Measurements from ENCODE around the gene RAI14.

RAI14 gene

DNA sequence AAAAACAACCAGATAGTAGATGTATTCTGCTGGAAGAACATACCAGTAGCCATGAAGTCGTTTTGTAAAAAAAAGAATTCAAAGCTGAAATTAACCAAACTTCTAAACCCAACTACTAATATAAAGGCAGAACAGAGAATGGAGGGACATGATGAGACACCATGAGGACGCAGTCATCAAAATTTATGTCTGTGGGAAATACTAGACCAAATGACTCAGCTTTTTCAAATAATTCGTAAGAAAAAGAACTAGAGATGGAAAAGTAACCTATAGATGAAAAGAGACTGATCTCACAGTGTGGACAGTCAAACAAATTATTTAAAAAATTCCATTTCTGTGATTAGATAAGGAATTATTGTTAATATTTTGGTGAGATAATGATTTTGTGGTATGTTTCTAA is 193.1 kb downstream of the RAI14 start:
- no CpG with 5 or more reads among the region's 3 CpGs for WGBS, 2 experiments (ENCODE audit: insufficient coverage in 2 of 2)
- Histone ChIP-seq H3K4me1 (ENCODE audit: control insufficient read depth, insufficient read depth, low read length, poor library complexity, severe bottlenecking) (no peaks in the 10 kb centered on the region), H3K36me3 (ENCODE audit: control insufficient read depth, insufficient read depth, low read length) (no peaks in the 10 kb centered on the region), H3K27ac (ENCODE audit: low read depth, low read length, severe bottlenecking) (no peak overlapping the region), H3K9me3 (ENCODE audit: control insufficient read depth, low read length) (no peaks in the 10 kb centered on the region), H3K4me3 (ENCODE audit: extremely low read depth, insufficient read depth, low read length, poor library complexity, severe bottlenecking) (no peak overlapping the region)

GRCh38 chr5:34854459-34855174 is 198.5 kb downstream of the RAI14 start:
- no peaks in the 10 kb centered on the region for H3K9me3 ChIP-seq (ENCODE audit: control insufficient read depth, low read length)
- no peaks in the 10 kb centered on the region for H3K36me3 ChIP-seq (ENCODE audit: control insufficient read depth, insufficient read depth, low read length)
- no peak overlapping the region for H3K4me3 ChIP-seq (ENCODE audit: extremely low read depth, insufficient read depth, low read length, poor library complexity, severe bottlenecking)
- no peak overlapping the region for H3K27ac ChIP-seq (ENCODE audit: low read depth, low read length, severe bottlenecking)
- whole genome bisulfite sequencing, 2 experiments (ENCODE audit: insufficient coverage in 2 of 2) = 68% methylated on average over 2 to 3 of the region's 4 CpGs
- H3K4me1 ChIP-seq (ENCODE audit: control insufficient read depth, insufficient read depth, low read length, poor library complexity, severe bottlenecking) = no peaks in the 10 kb centered on the region

GRCh38 chr5:34857161-34857560 is 201.0 kb downstream of the RAI14 start:
- WGBS, 2 experiments (ENCODE audit: insufficient coverage in 2 of 2) = 96 to 100% methylated on average over 1 to 2 of the region's 3 CpGs
- Histone ChIP-seq H3K4me1 (ENCODE audit: control insufficient read depth, insufficient read depth, low read length, poor library complexity, severe bottlenecking) (no peaks in the 10 kb centered on the region), H3K4me3 (ENCODE audit: extremely low read depth, insufficient read depth, low read length, poor library complexity, severe bottlenecking) (no peak overlapping the region), H3K36me3 (ENCODE audit: control insufficient read depth, insufficient read depth, low read length) (no peaks in the 10 kb centered on the region), H3K9me3 (ENCODE audit: control insufficient read depth, low read length) (no peaks in the 10 kb centered on the region), H3K27ac (ENCODE audit: low read depth, low read length, severe bottlenecking) (no peak overlapping the region)

DNA sequence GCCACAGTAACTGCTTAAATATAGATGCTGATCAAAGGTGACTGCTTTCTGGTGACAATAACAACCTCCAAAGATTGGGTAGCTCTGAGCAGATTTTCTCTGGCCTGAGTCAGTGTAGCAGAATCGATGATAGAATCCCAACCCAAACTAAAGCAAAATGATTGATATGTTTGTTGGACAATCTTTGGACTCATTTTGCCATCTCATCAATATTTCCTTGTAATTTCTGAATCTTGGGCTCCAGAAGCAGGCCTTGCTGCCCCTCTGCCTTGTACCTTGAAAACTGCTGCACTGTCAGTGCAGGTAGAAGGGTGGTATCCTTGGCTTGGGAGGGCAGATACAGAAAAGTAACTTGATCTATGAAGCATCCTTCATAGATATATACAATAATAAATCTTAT is 201.8 kb downstream of the RAI14 start:
- no peaks in the 10 kb centered on the region for H3K36me3 ChIP-seq (ENCODE audit: control insufficient read depth, insufficient read depth, low read length)
- no CpG with 5 or more reads among the region's 1 CpG for WGBS, 2 experiments (ENCODE audit: insufficient coverage in 2 of 2)
- no peaks in the 10 kb centered on the region for H3K4me1 ChIP-seq (ENCODE audit: control insufficient read depth, insufficient read depth, low read length, poor library complexity, severe bottlenecking)
- H3K4me3 ChIP-seq (ENCODE audit: extremely low read depth, insufficient read depth, low read length, poor library complexity, severe bottlenecking) = no peak overlapping the region
- no peaks in the 10 kb centered on the region for H3K9me3 ChIP-seq (ENCODE audit: control insufficient read depth, low read length)
- no peak overlapping the region for H3K27ac ChIP-seq (ENCODE audit: low read depth, low read length, severe bottlenecking)

GRCh38 chr5:34858790-34859189 is 202.7 kb downstream of the RAI14 start:
- Histone ChIP-seq H3K27ac (ENCODE audit: low read depth, low read length, severe bottlenecking) (no peak overlapping the region), H3K36me3 (ENCODE audit: control insufficient read depth, insufficient read depth, low read length) (no peaks in the 10 kb centered on the region), H3K4me3 (ENCODE audit: extremely low read depth, insufficient read depth, low read length, poor library complexity, severe bottlenecking) (no peak overlapping the region), H3K4me1 (ENCODE audit: control insufficient read depth, insufficient read depth, low read length, poor library complexity, severe bottlenecking) (no peaks in the 10 kb centered on the region), H3K9me3 (ENCODE audit: control insufficient read depth, low read length) (no peaks in the 10 kb centered on the region)
- WGBS, 2 experiments (ENCODE audit: insufficient coverage in 2 of 2) = 42 to 56% methylated on average over 1 of the region's 2 CpGs

DNA sequence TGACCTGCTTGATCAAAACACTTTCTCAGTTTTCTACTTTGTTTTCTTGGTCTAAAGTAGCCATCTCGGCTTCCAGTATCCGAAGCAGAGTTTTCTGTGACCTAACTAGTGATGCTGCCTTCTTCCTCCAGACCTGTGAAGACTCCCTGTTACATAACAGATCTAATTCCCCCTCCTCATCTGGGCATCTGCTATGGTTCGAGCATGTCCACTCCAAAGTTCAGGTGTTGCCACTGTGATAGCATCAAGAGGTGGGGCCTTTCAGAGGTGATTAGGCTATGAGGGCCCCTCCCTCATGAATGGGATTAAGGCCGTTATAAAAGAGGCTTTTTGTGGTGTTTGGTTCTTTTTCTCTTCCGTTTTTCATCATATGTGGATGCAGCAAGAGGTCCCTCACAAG is 203.1 kb downstream of the RAI14 start:
- 71 to 100% methylated on average over 2 to 4 of the region's 5 CpGs for WGBS, 2 experiments (ENCODE audit: insufficient coverage in 2 of 2)
- Histone ChIP-seq H3K27ac (ENCODE audit: low read depth, low read length, severe bottlenecking) (no peak overlapping the region), H3K4me1 (ENCODE audit: control insufficient read depth, insufficient read depth, low read length, poor library complexity, severe bottlenecking) (no peaks in the 10 kb centered on the region)

GRCh38 chr5:34863946-34864345 is 207.8 kb downstream of the RAI14 start:
- H3K9me3 ChIP-seq (ENCODE audit: control insufficient read depth, low read length) = no peaks in the 10 kb centered on the region
- 50% methylated on average over 2 of the region's 3 CpGs; no CpG with 5 or more reads in 1 of the 2 experiments for WGBS, 2 experiments (ENCODE audit: insufficient coverage in 2 of 2)
- peaks cover 4% of the 10 kb centered on the region for H3K4me1 ChIP-seq (ENCODE audit: control insufficient read depth, insufficient read depth, low read length, poor library complexity, severe bottlenecking)
- H3K36me3 ChIP-seq (ENCODE audit: control insufficient read depth, insufficient read depth, low read length) = no peaks in the 10 kb centered on the region
- H3K4me3 ChIP-seq (ENCODE audit: extremely low read depth, insufficient read depth, low read length, poor library complexity, severe bottlenecking) = no peak overlapping the region
- H3K27ac ChIP-seq (ENCODE audit: low read depth, low read length, severe bottlenecking) = no peak overlapping the region

More for the DNA sequence above, 203.1 kb downstream of the RAI14 start:
- Histone ChIP-seq H3K36me3 (ENCODE audit: control insufficient read depth, insufficient read depth, low read length) (no peaks in the 10 kb centered on the region), H3K4me3 (ENCODE audit: extremely low read depth, insufficient read depth, low read length, poor library complexity, severe bottlenecking) (no peak overlapping the region), H3K9me3 (ENCODE audit: control insufficient read depth, low read length) (no peaks in the 10 kb centered on the region)

GRCh38 chr5:34865091-34865490 is 209.0 kb downstream of the RAI14 start:
- H3K9me3 ChIP-seq (ENCODE audit: control insufficient read depth, low read length) = no peaks in the 10 kb centered on the region
- 100% methylated on average over 2 of the region's 2 CpGs for WGBS, 2 experiments (ENCODE audit: insufficient coverage in 2 of 2)
- peaks cover 4% of the 10 kb centered on the region for H3K4me1 ChIP-seq (ENCODE audit: control insufficient read depth, insufficient read depth, low read length, poor library complexity, severe bottlenecking)
- H3K4me3 ChIP-seq (ENCODE audit: extremely low read depth, insufficient read depth, low read length, poor library complexity, severe bottlenecking) = no peak overlapping the region
- H3K27ac ChIP-seq (ENCODE audit: low read depth, low read length, severe bottlenecking) = no peak overlapping the region
- no peaks in the 10 kb centered on the region for H3K36me3 ChIP-seq (ENCODE audit: control insufficient read depth, insufficient read depth, low read length)

DNA sequence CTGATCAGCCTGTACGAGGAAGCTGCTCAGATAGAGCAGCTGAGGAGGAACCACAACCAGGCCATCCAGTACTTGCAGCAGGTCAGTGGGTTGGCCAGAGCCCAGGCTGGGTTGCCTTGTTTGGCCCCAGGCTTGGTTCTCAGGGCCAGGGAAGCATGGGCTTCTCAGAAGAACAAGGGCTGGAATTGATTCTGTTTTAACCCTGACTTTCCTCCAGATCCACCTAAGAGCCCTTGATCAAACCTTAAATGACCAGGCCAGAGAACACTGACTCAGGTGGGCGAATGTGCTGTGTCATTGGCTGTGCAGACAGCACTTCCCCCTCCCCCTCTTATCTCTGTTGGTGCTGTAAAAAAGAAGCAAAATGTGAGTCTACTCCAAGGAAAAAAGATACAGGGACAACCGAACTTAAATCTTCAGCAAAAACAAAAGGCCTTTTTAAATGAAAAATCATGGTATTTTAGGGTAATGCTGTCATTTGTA is 210.9 kb downstream of the RAI14 start:
- no peaks in the 10 kb centered on the region for H3K36me3 ChIP-seq (ENCODE audit: control insufficient read depth, insufficient read depth, low read length)
- 83 to 100% methylated on average over 1 of the region's 3 CpGs for WGBS, 2 experiments (ENCODE audit: insufficient coverage in 2 of 2)
- H3K4me3 ChIP-seq (ENCODE audit: extremely low read depth, insufficient read depth, low read length, poor library complexity, severe bottlenecking) = no peak overlapping the region
- peaks cover 4% of the 10 kb centered on the region for H3K4me1 ChIP-seq (ENCODE audit: control insufficient read depth, insufficient read depth, low read length, poor library complexity, severe bottlenecking)
- no peak overlapping the region for H3K27ac ChIP-seq (ENCODE audit: low read depth, low read length, severe bottlenecking)
- H3K9me3 ChIP-seq (ENCODE audit: control insufficient read depth, low read length) = no peaks in the 10 kb centered on the region

- no CpG with 5 or more reads among the region's 3 CpGs for whole genome bisulfite sequencing, 2 experiments (ENCODE audit: insufficient coverage in 2 of 2)
- H3K9me3 ChIP-seq (ENCODE audit: control insufficient read depth, low read length) = no peaks in the 10 kb centered on the region
- H3K27ac ChIP-seq (ENCODE audit: low read depth, low read length, severe bottlenecking) = no peak overlapping the region
- H3K4me3 ChIP-seq (ENCODE audit: extremely low read depth, insufficient read depth, low read length, poor library complexity, severe bottlenecking) = no peak overlapping the region
- H3K4me1 ChIP-seq (ENCODE audit: control insufficient read depth, insufficient read depth, low read length, poor library complexity, severe bottlenecking) = peaks cover 4% of the 10 kb centered on the region
- no peaks in the 10 kb centered on the region for H3K36me3 ChIP-seq (ENCODE audit: control insufficient read depth, insufficient read depth, low read length)
Measured at GRCh38 chr5:34867660-34868059, 211.5 kb downstream of the RAI14 start.

GRCh38 chr5:34868791-34869190 is 212.7 kb downstream of the RAI14 start:
- WGBS, 2 experiments (ENCODE audit: insufficient coverage in 2 of 2) = 100% methylated on average over 1 of the region's 1 CpG; no CpG with 5 or more reads in 1 of the 2 experiments
- Histone ChIP-seq H3K4me3 (ENCODE audit: extremely low read depth, insufficient read depth, low read length, poor library complexity, severe bottlenecking) (no peak overlapping the region), H3K4me1 (ENCODE audit: control insufficient read depth, insufficient read depth, low read length, poor library complexity, severe bottlenecking) (peaks cover 4% of the 10 kb centered on the region), H3K36me3 (ENCODE audit: control insufficient read depth, insufficient read depth, low read length) (no peaks in the 10 kb centered on the region), H3K27ac (ENCODE audit: low read depth, low read length, severe bottlenecking) (no peak overlapping the region), H3K9me3 (ENCODE audit: control insufficient read depth, low read length) (no peaks in the 10 kb centered on the region)

All from mesodermal cell (in vitro differentiated cells).